Measurements from ENCODE around the gene NSFL1C. TPM values are rescaled to one million over a fixed set of nuclear protein-coding genes. Genes with fewer than 3 reads are reported as not detected.

Gene NSFL1C
- total and polyA plus RNA-seq, 9 of the 15 experiments (the other 6 are each of a cell fraction or from before 2014, with no cell fraction given): 20.8 to 119 (median 47.0) TPM

GRCh38 chr20:1478566-1478965, 11.9 kb upstream of the NSFL1C start:
- ChIA-PET POLR2A (no interaction called here), CTCF (ENCODE audit: low intra/inter-chr PET ratio) (no interaction called here)
- Histone ChIP-seq H3K27me3 (ENCODE audit: control insufficient read depth in 2 of 2, insufficient read depth in 2 of 2, low read length in 2 of 2) (peaks cover 8 to 34% of the 10 kb centered on the region in 2 experiments), H3K36me3 (ENCODE audit: control insufficient read depth, insufficient read depth, low read length) (no peaks in the 10 kb centered on the region), H3K4me2 (ENCODE audit: insufficient read depth, low read length) (no peak overlapping the region), H4K20me1 (replicated peaks; ENCODE audit: control insufficient read depth, insufficient read depth, low read length) (no peaks in the 10 kb centered on the region), H3K27ac (ENCODE audit: extremely low read depth, low read depth, low read length) (no peak overlapping the region), H2AFZ (ENCODE audit: low read depth, low read length) (no peak overlapping the region), H3K9me3 (replicated peaks; ENCODE audit: control insufficient read depth, insufficient read depth, low read depth, low read length) (no peaks in the 10 kb centered on the region), H3K9ac (ENCODE audit: insufficient read depth in 1 of 2, low read depth in 2 of 2, low read length in 2 of 2) (no peak overlapping the region), H3K79me2 (ENCODE audit: control insufficient read depth, insufficient read depth, low read length) (no peaks in the 10 kb centered on the region), H3K4me1 (replicated peaks in 1 of 2; ENCODE audit: control insufficient read depth in 2 of 2, insufficient read depth in 2 of 2, low read length in 2 of 2) (peaks cover 0 to 4% of the 10 kb centered on the region in 2 experiments; a peak in 3 of 5 replicates), H3K9me1 (ENCODE audit: control insufficient read depth, insufficient read depth, low read length) (no peaks in the 10 kb centered on the region), H3K4me3 (no peak overlapping the region)
- TF ChIP-seq ZC3H4 (CRISPR knock-in tag; IDR thresholded peaks at IDR 0.05; ENCODE audit: borderline replicate concordance): no peak
- TF ChIP-seq FOSL1 (tag; conservative IDR thresholded peaks at IDR 0.05): 0 out of 2 replicates have a peak, but pooled peaks have one; percentile 17
- TF ChIP-seq TFE3 (CRISPR knock-in tag; IDR thresholded peaks at IDR 0.05): no peak
- TF ChIP-seq ZNF79 (CRISPR knock-in tag; IDR thresholded peaks at IDR 0.05; ENCODE audit: low read depth): no peak
- no peak for TF ChIP-seq OTX1 (CRISPR knock-in tag; IDR thresholded peaks at IDR 0.05)
- no peak for TF ChIP-seq SREBF1 (IDR thresholded peaks at IDR 0.05; ENCODE audit: borderline replicate concordance, low read depth, low read length)
- ATAC-seq (no peak), DNase-seq (ENCODE audit: extremely low read depth in 1 of 4, low spot score in 3 of 4) (no peak), FAIRE-seq (no peak)
- intact Hi-C loops (cut with micrococcal nuclease) (no loop called here), in situ Hi-C loops (cut with MboI) (no loop called here)
- WGBS (ENCODE audit: insufficient coverage, low coverage, missing lambda C conversion rate): 12% methylated on average over 3 of the region's 4 CpGs
- no TSS peak for BruUV-seq (replicated peaks)
